Neural cell (in vitro differentiated cells): ENCODE data around the gene CUBN. TPM values are rescaled to one million over a fixed set of nuclear protein-coding genes. Genes with fewer than 3 reads are reported as not detected.

Source experiments
- H2AFZ ChIP-seq: fragments of 200-600, 300-800 bp; sonication (generic), shearing (Covaris generic); 2 replicates; pipeline ENCODE4 v1.6.0; 2014; ENCODE audit warnings: low read depth, mild to moderate bottlenecking, antibody characterized with exemption, low read length, moderate library complexity
- H3F3A ChIP-seq: fragments of 200-600 bp; shearing (Covaris generic); 2 replicates; pipeline ENCODE4 v1.6.1; 2016; ENCODE audit warnings: mild to moderate bottlenecking, moderate library complexity, mixed read lengths, antibody characterized with exemption, low read length; ENCODE audit not compliant: insufficient read depth, poor library complexity, severe bottlenecking
- H3K27ac ChIP-seq: fragments of 200-600, 300-800 bp; sonication (generic), shearing (Covaris generic); 2 replicates; pipeline ENCODE4 v1.5.1; 2014; ENCODE audit warnings: mild to moderate bottlenecking, low read length, moderate library complexity
- H3K27me3 ChIP-seq: fragments of 300-800, 200-600 bp; sonication (generic), shearing (Covaris generic); 2 replicates; pipeline ENCODE4 v1.6.0; 2014; ENCODE audit warnings: mild to moderate bottlenecking, low read depth, low read length, moderate library complexity; ENCODE audit not compliant: insufficient read depth
- H3K36me3 ChIP-seq: fragments of 300-800, 200-600 bp; sonication (generic), shearing (Covaris generic); 2 replicates; pipeline ENCODE4 v1.5.1; 2014; ENCODE audit warnings: mild to moderate bottlenecking, antibody characterized with exemption, low read length, moderate library complexity; ENCODE audit not compliant: insufficient read depth
- H3K4me2 ChIP-seq: fragments of 300-800, 200-600 bp; sonication (generic), shearing (Covaris generic); 2 replicates; pipeline ENCODE4 v1.6.0; 2014; ENCODE audit warnings: mild to moderate bottlenecking, low read length
- H3K4me3 ChIP-seq: fragments of 300-800, 200-600 bp; sonication (generic), shearing (Covaris generic); 2 replicates; pipeline ENCODE4 v1.5.1; 2014; ENCODE audit warnings: mild to moderate bottlenecking, low read length, moderate library complexity
- H3K79me2 ChIP-seq: fragments of 200-600 bp; shearing (Covaris generic); replicated peaks from 2 replicates; pipeline ENCODE4 v1.6.0; 2014; ENCODE audit warnings: mild to moderate bottlenecking, low read length, moderate library complexity; ENCODE audit not compliant: insufficient read depth
- H3K9ac ChIP-seq: fragments of 300-800, 200-600 bp; sonication (generic), shearing (Covaris generic); 2 replicates; pipeline ENCODE4 v1.6.1; 2016; ENCODE audit warnings: mild to moderate bottlenecking, low read length, mixed read lengths
- H3K9me2 ChIP-seq: fragments of 200-600 bp; shearing (Covaris generic); 2 replicates; pipeline ENCODE4 v1.6.1; 2016; ENCODE audit warnings: mild to moderate bottlenecking, low read length, mixed read lengths; ENCODE audit not compliant: insufficient read depth
- H3K9me3 ChIP-seq: fragments of 200-600, 300-800 bp; sonication (generic), shearing (Covaris generic); 2 replicates; pipeline ENCODE4 v1.6.1; 2016; ENCODE audit warnings: mild to moderate bottlenecking, mixed run types, low read length, moderate library complexity, mixed read lengths
- H4K20me1 ChIP-seq: fragments of 200-600 bp; shearing (Covaris generic); 2 replicates; pipeline ENCODE4 v1.6.1; 2016; ENCODE audit warnings: mild to moderate bottlenecking, mixed run types; ENCODE audit not compliant: insufficient read depth
- EP300 ChIP-seq: fragments of 450-650 bp; conservative IDR thresholded peaks from 2 replicates; pipeline ENCODE4 v1.6.1; 2014; ENCODE audit warnings: antibody characterized with exemption, mild to moderate bottlenecking, moderate library complexity; ENCODE audit not compliant: poor library complexity, severe bottlenecking
- EZH2 ChIP-seq: fragments of 200-600, 300-800 bp; shearing (Covaris generic), sonication (generic); IDR thresholded peaks from 2 replicates; pipeline ENCODE4 v1.6.1; 2014; ENCODE audit warnings: antibody characterized with exemption, low read length, borderline replicate concordance, mild to moderate bottlenecking; ENCODE audit not compliant: insufficient read depth, poor library complexity, severe bottlenecking
- MXI1 ChIP-seq: fragments of 450-650 bp; conservative IDR thresholded peaks from 2 replicates; pipeline ENCODE4 v1.6.1; 2014; ENCODE audit warnings: antibody characterized with exemption, mild to moderate bottlenecking; ENCODE audit not compliant: poor library complexity, severe bottlenecking
- POLR2AphosphoS5 ChIP-seq: IDR thresholded peaks from 2 replicates; pipeline ENCODE4 v1.6.1; 2012
- RAD21 ChIP-seq: fragments of 450-650 bp; conservative IDR thresholded peaks from 2 replicates; pipeline ENCODE4 v1.6.1; 2014; ENCODE audit warnings: antibody characterized with exemption, mild to moderate bottlenecking, moderate library complexity
- SMC3 ChIP-seq: fragments of 450-650 bp; conservative IDR thresholded peaks from 2 replicates; pipeline ENCODE4 v1.6.1; 2014; ENCODE audit warnings: antibody characterized with exemption, mild to moderate bottlenecking, moderate library complexity; ENCODE audit not compliant: poor library complexity
- polyA plus RNA-seq: library from polyadenylated mRNA; depleted of rRNA; stranded (reverse); fragments of >200 nt; gene quantifications from 2 replicates; pipeline ENCODE4 v1.2.3, GENCODE V29; 2014
- TF ChIP-seq, protein P1 (sequence below): IDR thresholded peaks from 2 replicates; pipeline ENCODE4 v1.6.1; 2012; ENCODE audit warnings: borderline replicate concordance

The CUBN gene
- polyA plus RNA-seq, 1 donor from 2014 or later: 7.1 TPM

DNA sequence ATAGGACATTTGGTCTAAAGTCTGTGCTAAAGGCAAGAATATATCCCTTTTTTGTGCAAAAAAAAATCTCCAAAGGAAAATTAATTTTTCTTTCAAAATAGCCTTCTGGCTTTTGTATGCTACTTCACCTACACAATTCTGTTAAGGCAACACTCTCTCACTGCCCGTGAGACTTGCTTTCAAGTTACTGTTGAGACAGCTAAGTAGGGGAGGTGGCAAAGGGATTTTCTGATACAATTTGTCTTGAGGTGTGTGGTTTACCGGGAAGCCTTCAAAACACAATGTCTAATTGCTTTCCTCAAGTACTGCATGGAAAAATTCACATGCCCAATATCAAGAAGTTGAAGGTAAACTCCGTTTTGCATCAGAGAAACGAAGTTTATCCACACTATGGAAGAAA is 261.6 kb downstream of the CUBN start:
- Histone ChIP-seq H3K36me3 (no peaks in the 10 kb centered on the region), H3K9me2 (no peaks in the 10 kb centered on the region), H3K79me2 (no peaks in the 10 kb centered on the region), H3F3A (no peaks in the 10 kb centered on the region), H3K9ac (peak overlapping the region; percentile 1), H3K9me3 (no peaks in the 10 kb centered on the region), H4K20me1 (no peaks in the 10 kb centered on the region), H3K4me2 (peak overlapping the region; percentile 13), H3K4me3 (peak overlapping the region; percentile 28), H3K27ac (peak overlapping the region; percentile 45), H2AFZ (peak overlapping the region; percentile 3), H3K27me3 (no peaks in the 10 kb centered on the region)
- TF ChIP-seq RAD21 (no peak), MXI1 (no peak), POLR2AphosphoS5 (no peak), EZH2 (no peak), EP300 (no peak), SMC3 (no peak)
- TF ChIP-seq, protein P1, sequence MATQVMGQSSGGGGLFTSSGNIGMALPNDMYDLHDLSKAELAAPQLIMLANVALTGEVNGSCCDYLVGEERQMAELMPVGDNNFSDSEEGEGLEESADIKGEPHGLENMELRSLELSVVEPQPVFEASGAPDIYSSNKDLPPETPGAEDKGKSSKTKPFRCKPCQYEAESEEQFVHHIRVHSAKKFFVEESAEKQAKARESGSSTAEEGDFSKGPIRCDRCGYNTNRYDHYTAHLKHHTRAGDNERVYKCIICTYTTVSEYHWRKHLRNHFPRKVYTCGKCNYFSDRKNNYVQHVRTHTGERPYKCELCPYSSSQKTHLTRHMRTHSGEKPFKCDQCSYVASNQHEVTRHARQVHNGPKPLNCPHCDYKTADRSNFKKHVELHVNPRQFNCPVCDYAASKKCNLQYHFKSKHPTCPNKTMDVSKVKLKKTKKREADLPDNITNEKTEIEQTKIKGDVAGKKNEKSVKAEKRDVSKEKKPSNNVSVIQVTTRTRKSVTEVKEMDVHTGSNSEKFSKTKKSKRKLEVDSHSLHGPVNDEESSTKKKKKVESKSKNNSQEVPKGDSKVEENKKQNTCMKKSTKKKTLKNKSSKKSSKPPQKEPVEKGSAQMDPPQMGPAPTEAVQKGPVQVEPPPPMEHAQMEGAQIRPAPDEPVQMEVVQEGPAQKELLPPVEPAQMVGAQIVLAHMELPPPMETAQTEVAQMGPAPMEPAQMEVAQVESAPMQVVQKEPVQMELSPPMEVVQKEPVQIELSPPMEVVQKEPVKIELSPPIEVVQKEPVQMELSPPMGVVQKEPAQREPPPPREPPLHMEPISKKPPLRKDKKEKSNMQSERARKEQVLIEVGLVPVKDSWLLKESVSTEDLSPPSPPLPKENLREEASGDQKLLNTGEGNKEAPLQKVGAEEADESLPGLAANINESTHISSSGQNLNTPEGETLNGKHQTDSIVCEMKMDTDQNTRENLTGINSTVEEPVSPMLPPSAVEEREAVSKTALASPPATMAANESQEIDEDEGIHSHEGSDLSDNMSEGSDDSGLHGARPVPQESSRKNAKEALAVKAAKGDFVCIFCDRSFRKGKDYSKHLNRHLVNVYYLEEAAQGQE: no peak

DNA sequence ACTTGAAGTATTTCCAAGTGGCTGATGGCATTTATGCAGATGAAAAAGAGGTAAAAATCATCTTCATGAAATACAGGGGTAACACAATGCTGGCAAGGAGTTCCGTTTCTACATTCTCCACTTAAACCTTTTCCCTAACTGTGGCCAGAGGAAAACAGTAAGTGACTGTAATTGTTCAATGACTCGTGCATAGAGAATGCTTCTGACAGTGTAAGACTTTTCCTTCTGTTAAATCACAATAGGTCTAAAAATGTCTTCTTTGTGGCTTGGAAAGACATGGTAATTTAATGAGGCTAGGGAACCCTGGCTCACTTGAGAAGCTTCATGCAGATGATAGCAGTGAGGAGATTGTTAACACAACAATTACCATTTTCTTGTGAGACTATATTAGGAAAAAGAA is 262.1 kb downstream of the CUBN start:
- Histone ChIP-seq H4K20me1 (no peaks in the 10 kb centered on the region), H3K9ac (peak overlapping the region; percentile 1), H3F3A (no peaks in the 10 kb centered on the region), H3K79me2 (no peaks in the 10 kb centered on the region), H3K4me3 (peak overlapping the region; percentile 28), H3K27ac (peak overlapping the region; percentile 45), H3K9me3 (no peaks in the 10 kb centered on the region), H2AFZ (peak overlapping the region; percentile 3), H3K27me3 (no peaks in the 10 kb centered on the region), H3K36me3 (no peaks in the 10 kb centered on the region), H3K4me2 (peak overlapping the region; percentile 13), H3K9me2 (no peaks in the 10 kb centered on the region)
- TF ChIP-seq POLR2AphosphoS5: peak; percentile 9
- TF ChIP-seq, protein P1: no peak
